ENCODE results near the gene JARID2.

GRCh38 chr6:15269619-15270018 is 23.8 kb downstream of the JARID2 start:
- no peak for TF ChIP-seq EZH2 (IDR thresholded peaks at IDR 0.05; ENCODE audit: low read depth, low read length, severe bottlenecking)
- TF ChIP-seq CBX8 (IDR thresholded peaks at IDR 0.05; ENCODE audit: borderline replicate concordance, low read depth, low read length): no peak
- TF ChIP-seq CTCF (IDR thresholded peaks at IDR 0.05; ENCODE audit: control extremely low read depth in 1 of 3, insufficient read depth in 1 of 3, low read depth in 1 of 3, low read length in 3 of 3): no peak
